ENCODE data around the gene TYW5.

Gene TYW5

DNA sequence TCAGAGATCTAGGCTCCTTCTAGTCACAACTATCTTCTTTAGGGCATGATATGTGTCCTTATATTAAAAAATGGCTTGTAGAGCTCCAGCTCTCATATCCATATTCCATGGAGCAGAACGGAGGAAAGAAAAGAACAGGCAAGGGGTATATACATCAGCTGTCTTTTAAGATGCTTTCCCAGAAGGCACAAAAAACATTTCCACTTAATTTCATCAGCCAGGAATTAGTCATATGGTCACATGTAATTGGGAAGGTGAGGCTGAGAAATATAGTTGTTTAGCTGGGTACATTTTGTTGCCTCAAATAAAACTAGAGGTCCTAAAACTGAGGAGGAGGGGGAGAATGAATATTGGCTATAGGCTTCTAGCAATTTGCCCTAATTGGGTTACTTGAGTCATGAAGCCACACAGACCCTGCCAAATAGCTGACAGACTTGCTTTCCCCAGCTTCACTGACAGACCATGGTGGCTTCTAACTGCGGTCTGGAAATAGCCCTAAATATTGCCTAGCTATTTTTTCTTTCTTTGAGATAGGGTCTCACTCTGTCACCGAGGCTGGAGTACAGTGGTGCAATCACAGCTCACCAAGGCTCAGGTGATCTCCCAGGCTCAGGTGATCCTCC lies 20.1 kb upstream of the TYW5 start:
- FAIRE-seq (no peak), DNase-seq (ENCODE audit: low spot score) (no peak)

DNA sequence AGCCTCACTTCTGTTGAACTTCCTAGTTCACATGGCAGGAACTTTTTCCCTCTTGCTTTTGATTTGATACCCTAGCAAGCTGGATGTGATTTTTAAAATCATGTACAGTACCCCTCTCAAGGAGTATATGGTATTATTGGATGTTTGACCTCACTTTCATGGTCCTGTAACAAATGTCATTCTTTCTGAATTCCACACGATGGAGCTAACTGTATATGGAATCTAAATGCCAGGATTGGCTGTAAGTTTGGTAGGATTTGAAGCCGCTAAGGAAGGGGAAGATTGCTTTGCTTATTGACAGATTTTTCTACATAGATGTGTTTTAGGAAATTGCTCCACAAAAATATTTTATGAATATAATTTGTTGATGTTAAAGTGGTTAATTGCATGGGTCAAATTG lies 18.4 kb upstream of the TYW5 start:
- no peak for FAIRE-seq
- peak; percentile 24 for DNase-seq (ENCODE audit: low spot score)

DNA sequence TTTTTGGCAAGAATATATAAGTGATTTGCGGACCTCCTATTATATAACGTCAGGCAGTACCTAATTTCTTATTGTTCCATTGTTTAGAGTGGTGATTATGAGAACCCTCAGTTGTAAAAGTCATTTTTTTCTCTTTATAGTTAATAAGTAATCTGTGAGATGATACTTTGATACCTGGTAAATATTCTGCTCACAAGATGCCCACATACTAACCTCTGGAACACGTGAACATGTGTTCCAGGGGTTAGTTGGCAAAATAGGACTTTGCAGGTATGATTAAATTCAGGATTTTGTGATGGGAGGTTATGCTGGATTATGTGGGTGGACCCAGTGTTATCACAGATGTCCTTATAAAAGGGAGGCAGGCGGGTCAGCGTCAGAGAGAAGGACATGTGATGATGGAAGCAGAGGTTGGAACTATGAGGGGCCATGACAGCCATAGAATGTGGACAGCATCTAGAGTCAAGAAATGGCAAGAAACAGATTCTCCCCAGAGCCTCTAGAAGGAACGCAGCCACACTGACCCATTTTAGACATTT lies 16.9 kb upstream of the TYW5 start:
- DNase-seq (ENCODE audit: low spot score) = no peak
- FAIRE-seq = no peak

DNA sequence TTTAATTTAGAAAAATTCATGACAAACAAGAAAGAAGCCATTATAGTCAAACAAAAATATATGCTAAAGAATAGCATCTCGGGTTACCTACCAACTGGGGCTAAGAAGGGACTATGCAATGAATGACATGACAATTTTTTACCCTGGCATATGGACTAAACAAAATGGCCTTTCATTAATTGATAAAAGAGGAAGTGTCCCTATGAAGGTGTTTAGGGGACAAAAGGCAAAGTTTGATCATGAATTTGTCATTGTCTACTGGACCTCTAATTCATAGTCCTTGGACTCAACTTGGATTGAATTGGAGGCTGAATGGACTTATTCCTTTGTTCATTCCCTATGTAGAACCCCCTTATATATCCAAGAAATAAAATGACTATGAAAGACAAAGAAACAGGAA lies 12.8 kb upstream of the TYW5 start:
- DNase-seq (ENCODE audit: low spot score) (no peak), FAIRE-seq (no peak)

DNA sequence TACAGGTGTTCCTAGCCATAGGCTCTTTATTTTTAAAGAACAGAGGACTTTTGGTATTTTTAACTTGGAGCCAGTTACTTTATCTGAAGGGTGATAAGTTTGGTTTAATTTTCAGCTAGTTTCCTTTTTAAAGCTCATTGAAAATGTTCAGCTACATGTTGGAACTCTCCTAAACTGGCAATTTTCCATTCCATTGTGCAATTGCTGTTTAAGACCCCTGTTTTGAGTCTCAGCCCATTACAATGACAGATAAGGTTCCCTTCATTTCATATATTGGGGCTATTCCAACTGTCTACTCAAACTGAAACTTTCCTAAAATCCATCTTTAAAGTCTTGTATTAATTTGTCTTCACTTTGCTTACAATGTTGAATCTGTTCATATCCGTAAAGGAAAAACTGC lies 11.7 kb upstream of the TYW5 start:
- FAIRE-seq (no peak), DNase-seq (ENCODE audit: low spot score) (no peak)

DNA sequence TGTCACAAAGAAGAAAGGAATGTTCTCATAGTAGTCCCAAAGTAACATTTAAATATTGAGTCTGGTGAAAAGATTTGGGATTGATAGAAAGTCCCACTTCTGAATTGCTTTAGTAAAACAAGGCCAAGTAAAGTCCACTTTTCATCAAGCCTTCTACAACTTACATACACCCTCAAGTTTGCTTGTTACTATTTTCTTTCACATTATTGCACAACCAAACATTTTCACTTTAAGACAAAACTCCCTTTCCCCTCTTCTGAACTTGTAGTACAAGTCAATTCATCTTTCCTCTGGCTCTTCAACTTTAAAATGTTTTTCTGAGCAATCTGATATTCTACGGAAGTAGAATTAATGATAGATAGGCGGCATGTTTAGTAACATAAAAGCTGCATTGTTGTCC lies 11.1 kb upstream of the TYW5 start:
- DNase-seq (ENCODE audit: low spot score) = no peak
- FAIRE-seq = no peak

DNA sequence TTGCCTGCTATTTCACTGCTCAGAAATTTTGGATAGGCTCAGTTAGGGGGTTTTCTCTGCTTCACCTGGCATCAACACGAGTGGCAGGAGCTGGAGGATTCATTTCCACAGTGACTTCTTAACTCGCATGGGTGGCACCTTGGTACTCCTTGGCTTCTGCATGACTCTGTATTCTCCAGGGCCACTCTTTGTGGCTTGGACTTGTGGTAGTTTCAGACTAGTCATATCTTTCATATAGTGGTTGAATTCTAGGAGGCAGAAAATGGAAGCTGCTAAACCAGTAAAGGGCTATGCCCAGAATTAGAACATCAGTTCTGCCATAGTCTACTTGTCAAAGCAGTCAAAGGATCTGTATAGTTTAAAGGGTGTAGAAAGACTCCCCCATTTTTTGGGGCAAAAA lies 6.9 kb upstream of the TYW5 start:
- DNase-seq (ENCODE audit: low spot score) = no peak
- FAIRE-seq = no peak

DNA sequence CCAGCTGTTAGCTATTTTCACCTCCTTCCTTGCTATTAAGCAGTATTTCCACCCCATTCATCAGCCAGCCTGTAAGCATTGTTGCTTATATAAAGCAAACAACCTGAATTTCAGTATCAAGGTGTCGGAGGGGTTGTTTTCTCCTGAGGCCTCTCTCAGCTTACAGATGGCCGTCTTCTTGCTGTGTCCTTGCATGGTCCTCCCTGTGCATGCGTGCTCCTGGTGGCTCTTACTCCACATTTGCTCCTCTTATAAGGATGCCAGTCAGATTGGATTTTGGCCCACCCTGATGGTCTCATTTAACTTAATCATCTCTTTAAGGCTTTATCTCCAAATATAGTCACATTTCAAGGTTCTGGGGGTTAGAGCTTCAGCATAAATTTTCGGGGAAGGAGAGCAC lies 2.7 kb upstream of the TYW5 start:
- DNase-seq (ENCODE audit: low spot score) (no peak), FAIRE-seq (no peak)

DNA sequence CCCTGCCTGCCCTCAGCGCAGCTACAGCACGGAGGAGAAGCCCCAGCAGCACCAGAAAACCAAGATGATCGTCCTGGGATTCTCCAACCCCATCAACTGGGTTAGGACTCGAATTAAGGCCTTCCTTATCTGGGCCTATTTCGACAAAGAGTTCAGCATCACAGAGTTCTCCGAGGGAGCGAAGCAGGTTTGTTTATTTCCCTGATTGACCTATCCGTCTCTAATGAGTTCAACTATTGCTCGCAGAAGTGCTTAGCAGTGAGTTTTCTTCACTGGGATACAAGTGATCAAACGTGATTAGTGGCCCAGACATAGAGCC lies 730 bp upstream of the TYW5 start:
- no peak for DNase-seq (ENCODE audit: low spot score)
- FAIRE-seq = no peak

DNA sequence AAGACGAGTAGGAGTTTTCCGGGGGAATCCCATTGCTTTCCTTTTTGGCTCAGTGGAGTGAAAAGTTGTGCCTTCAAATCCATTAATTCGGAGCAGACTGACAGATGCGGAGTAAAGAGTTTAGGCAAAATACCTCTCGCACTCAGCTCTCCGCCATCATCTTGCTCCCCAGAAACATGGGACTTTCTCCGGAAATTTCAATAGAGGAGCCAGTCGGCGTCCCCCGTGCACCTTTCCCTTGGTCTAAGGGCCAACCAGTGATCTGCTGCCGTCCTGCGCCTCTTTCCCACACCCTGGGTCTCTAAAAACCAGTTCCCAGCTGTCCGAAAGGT lies 318 bp downstream of the TYW5 start:
- DNase-seq (ENCODE audit: low spot score) (no peak), FAIRE-seq (no peak)

DNA sequence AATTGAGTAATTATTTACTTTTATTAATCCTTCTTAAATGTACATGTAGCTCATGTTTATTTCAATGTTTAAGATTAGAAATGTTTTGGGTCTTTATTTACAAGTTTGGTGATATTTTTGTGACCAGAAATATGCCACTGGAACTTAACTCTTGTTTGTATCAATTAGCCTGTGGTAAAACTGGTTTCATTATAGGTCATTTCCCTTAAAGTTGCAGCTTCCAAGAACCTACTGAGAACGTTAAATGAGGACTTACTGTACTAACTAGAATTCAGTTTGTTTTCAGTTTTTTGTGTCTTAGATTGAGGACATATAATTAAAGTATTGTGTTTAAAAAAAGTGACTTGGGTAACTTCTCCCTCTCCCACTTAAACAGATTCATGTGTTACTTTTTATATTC lies 4.3 kb downstream of the TYW5 start:
- no peak for DNase-seq (ENCODE audit: low spot score)

DNA sequence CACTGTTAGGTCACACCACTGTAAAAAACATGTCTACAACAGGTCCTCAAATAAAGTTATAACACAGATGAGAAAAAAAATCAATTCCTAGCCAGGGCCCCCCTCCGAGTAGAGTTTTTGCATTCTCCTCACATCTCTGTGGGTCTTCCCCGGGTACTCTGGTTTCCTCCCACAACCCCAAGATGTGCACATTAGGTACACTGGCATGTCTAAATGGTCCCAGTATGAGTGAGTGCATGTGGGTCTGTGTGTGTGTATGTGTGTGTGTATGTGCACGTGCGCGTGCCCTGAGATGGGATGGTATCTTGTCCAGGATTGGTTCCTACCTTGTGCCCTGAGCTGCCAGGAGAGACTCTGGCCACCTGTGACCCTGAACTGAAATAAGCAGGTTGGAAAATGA lies 4.9 kb downstream of the TYW5 start:
- FAIRE-seq (no peak), DNase-seq (ENCODE audit: low spot score) (no peak)

More for the DNA sequence above, 4.3 kb downstream of the TYW5 start:
- FAIRE-seq = no peak

DNA sequence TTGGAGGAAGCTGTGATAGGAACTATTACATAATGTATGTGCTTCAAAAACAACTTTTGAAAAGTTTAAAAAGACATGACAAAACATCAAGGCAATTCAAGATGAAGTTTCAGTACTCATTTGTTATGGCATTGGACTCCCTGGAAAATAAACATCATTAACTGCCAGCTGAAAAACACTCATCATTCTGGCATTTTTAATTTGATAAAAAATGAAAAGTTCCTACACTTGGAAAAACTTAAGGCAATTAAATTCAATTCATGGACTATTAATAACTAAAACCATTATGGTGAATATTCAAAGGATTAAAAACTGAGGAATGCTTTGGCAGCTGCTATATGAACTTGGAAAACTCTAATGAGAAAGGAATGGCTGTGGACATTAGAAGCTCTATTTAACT lies 8.5 kb downstream of the TYW5 start:
- no peak for FAIRE-seq

DNA sequence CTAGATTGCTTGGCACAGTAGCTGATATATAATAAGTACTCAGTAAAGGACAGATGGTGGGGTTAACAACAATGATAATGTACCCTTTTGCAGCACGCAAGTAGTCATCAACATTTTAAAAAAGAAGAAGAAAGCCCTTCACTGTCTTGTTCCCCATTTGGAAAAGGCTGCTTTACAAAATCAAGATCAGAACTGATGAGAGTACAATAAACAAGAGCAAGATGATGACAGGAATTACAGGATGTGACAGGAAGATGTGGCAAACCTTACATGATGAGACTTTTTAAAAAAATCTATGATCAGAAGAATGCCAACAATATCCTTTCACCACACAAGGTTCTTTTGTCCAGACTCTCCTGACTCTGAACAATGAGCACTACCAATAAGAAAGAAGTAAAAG lies 9.1 kb downstream of the TYW5 start:
- FAIRE-seq = no peak
- DNase-seq (ENCODE audit: low spot score) = no peak

More for the DNA sequence above, 8.5 kb downstream of the TYW5 start:
- DNase-seq (ENCODE audit: low spot score) = no peak

DNA sequence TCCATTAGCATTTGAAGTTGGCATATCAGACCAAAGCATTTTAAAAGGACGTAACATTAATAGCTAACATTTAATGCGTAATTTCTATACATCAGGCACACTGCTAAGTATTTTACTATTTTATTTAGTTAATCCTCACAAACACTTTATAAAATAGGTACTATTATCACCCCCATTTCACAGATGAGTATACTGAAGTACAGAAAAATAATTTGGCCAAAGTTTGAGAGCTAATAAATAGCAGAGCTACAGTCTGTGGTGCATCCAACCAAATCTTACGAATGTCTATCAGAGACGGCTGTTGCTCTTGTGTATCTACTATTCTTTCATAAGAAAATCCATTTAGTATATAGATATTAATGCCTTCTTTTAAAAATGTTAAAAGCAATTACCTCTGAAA lies 11.9 kb downstream of the TYW5 start:
- no peak for FAIRE-seq
- DNase-seq (ENCODE audit: low spot score) = no peak

DNA sequence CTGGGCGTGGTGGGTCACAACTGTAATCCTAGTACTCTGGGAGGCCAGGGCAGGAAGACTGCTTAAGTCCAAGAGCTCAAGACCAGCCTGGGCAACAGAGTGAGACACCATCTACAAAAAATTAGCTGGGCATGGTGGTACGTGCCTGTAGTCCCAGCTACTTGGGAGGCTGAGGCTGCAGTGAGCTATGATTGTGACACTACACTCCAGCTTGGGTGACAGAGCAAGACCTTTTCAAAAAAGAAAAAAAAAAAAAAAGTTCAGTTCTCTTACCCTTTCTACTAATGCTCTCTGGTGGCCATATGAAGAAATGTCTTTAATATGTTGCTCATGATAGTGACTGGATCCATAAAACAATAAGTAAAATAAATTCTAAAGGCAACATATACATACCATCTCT lies 14.9 kb downstream of the TYW5 start:
- FAIRE-seq = no peak
- no peak for DNase-seq (ENCODE audit: low spot score)

DNA sequence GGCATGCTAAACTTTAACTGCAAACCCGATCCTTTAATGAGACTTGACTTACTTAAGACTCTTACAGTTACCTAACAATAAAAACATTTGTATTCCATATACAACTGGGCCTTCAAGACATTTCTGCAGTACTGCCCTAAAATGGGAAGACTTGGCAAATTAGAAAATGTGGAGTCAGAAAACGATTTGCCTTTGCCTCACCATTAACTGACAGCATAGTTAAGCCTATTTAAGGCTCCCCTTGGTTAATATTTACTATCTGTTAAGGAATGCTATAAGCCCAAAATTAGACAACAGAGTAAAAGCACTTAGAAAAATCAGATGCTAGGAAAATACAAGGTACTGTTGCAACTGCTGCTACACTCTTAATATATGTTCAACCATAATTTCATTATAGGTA lies 18.7 kb downstream of the TYW5 start:
- DNase-seq (ENCODE audit: low spot score) = no peak
- FAIRE-seq = no peak

DNA sequence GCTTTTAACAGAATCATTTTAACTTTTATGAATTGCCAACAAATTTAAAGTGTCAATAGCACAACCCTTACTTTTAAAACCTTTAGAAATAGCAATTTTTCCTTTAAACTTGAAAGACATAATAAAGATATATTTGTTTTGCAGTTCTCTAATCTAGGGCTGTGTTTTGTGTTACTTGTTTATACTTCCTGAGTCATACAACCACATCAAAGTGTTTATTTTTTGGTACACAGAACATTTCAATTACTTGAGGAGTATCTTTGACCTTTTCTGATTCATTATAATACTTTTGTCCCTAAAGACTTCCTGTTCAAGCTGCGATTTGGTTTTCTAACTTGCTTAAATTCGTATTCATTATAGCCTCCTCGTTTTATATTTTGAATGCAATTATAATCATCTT lies 21.8 kb downstream of the TYW5 start:
- DNase-seq (ENCODE audit: low spot score) = no peak

DNA sequence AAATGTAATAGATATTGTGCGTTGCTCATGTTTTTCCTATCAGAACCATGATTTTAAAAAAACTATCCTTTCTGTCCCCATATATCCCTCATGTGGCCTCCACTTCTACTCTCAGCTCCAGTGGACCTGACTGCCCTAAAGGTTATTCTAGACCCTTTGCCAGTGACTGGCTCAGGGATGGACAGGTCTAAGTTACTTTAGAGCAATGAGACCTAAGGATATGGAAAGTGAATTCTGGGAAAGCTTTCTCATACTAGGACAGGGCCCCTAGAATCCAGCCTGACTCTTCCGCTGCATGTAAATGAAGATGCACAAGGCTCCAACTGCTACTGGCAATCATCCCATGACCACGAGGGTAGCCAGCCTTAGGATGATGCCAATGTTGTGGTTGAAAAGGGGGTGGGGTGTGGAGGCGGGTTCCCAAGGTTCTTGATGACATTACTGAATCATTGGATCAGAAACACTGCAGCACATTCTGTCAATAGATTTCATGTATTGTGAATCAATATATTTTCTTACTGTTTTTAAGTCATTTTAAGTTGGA lies 22.9 kb downstream of the TYW5 start:
- FAIRE-seq = no peak
- no peak for DNase-seq (ENCODE audit: low spot score)

More for the DNA sequence above, 21.8 kb downstream of the TYW5 start:
- FAIRE-seq = no peak

DNA sequence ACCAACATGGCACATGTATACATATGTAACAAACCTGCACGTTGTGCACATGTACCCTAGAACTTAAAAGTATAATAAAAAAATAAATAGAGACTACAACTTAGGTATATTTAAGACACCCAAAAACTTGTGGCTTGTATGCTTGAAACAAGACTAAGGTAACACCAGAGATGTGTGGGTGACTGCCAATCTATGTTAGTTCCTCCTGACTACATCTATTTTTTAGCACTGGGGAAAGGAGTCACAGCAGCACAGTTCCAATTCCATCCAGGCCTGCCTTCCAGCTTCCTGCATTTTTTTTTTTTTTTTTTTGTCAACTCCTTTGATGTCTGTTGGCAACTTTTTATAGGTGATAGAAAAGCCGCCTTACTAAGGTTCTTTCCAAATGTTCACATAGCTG lies 26.0 kb downstream of the TYW5 start:
- no peak for DNase-seq (ENCODE audit: low spot score)
- FAIRE-seq = no peak

DNA sequence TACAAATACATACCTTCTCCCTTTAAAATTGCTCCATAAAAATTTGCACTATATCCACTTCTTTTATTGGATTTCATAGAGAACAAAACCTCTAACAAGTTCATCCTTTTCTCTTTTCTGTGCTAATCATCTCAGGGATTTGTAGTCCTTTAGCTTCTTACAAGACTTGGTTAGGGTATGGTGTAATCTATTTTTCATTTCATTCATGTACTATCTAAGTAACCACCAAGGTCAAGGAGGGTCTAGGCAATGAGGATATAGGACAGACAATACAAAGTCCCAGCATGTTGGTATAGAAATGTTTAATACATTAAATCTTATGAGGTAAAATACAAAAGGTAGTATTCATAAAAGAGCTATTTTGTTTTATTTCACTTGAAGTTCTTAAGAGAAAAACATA lies 26.7 kb downstream of the TYW5 start:
- no peak for FAIRE-seq

DNA sequence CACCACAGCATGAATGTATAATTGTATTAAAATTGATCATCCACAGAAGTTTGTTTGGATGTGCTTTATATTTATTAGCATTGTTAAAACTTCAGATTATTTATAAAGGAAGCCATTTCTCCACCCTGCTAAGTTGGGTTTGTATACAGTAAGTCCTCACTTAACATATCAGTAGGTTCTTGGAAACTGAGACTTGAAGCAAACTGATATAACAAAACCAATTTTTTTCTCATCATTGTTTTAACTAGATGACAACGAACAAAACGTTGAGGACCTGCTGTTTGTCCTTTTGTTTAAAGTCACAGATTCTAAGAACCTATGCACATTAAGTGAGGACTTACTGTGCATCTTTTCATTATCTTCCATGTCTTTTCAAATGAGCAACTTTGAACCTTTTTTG lies 27.1 kb downstream of the TYW5 start:
- FAIRE-seq = no peak
- DNase-seq (ENCODE audit: low spot score) = no peak

More for the DNA sequence above, 26.7 kb downstream of the TYW5 start:
- no peak for DNase-seq (ENCODE audit: low spot score)

DNA sequence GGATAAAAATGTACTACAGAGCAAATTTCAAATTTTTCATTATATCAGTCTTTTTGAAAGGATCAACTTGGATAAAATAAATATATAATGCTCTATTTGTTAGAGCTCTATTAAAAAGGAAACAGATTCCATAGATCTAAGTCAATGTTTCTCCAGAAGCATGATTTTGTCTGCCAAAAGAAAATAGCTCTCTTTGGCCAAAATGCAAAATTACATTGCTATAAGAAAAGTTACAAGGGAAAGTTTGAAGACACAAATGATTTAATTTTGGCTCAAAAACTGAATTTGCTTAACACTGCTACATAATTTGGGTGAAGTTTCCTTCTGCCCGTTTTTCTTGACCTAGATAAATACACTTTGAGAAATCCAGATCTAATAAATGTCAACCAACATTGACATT lies 28.5 kb downstream of the TYW5 start:
- DNase-seq (ENCODE audit: low spot score) = no peak
- FAIRE-seq = no peak

DNA sequence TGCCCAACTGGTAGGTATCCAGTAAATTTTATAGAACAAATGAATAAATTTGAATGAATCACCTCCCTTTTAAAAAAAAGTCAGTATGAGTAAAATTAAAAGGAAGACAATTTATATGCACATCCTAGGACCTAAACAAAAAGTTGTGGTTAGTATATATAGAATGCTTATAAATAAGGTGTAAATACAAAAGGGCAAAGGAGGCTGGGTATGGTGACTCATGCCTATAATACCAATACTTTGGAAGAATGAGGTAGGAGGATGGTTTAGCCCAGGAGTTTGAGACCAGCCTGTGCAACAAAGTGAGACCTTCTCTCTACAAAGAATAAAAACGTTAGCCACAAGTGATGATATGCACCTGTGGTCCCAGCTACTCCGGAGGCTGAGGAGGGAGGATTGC lies 31.4 kb downstream of the TYW5 start:
- FAIRE-seq (no peak), DNase-seq (ENCODE audit: low spot score) (no peak)

Data from urothelium cell line (cell line).